Lower leg skin (tissue), 4 donors: ENCODE measurements around the gene SLC27A3. TPM values are rescaled to one million over a fixed set of nuclear protein-coding genes. Genes with fewer than 3 reads are reported as not detected.

Experiments
- DNase-seq, 2 donors: peaks; one replicate each; pipeline ENCODE4 v3.0.0-alpha.2; 2019; ENCODE audit warnings: low spot score in 2 of 2
- H3K4me3 ChIP-seq: fragments of 200-600 bp; sonication (generic); 2 replicates; pipeline ENCODE4 v1.5.1; 2017; ENCODE audit warnings: mild to moderate bottlenecking, low read depth; ENCODE audit not compliant: poor library complexity, severe bottlenecking
- CTCF ChIP-seq, 3 donors: fragments of 450-650 bp; IDR thresholded peaks; one replicate each; pipeline ENCODE4 v1.5.1; 2016; ENCODE audit warnings: antibody characterized with exemption in 3 of 3, mild to moderate bottlenecking in 3 of 3, moderate library complexity in 2 of 3
- POLR2A ChIP-seq, 2 donors: fragments of 450-650 bp; IDR thresholded peaks; one replicate each; pipeline ENCODE4 v1.6.1; 2016 to 2017; ENCODE audit warnings: antibody characterized with exemption in 2 of 2, mild to moderate bottlenecking in 1 of 2, moderate library complexity in 1 of 2
- WGBS, 2 donors: methylation state at CpG; one replicate each; pipeline ENCODE4 v1.1.5; 2018; 5-methylcytosine and 5-hydroxymethylcytosine counted together
- intact Hi-C: fragments of 100-400 bp; cut with DNase I; formaldehyde crosslinking; loops from one replicate; pipeline ENCODE4 v1.15.0; 2023; ENCODE audit warnings: low total_unique reads
- total RNA-seq, 4 donors: library from RNA; depleted of rRNA; stranded (reverse); fragments of >200 nt; gene quantifications; one replicate each; pipeline ENCODE4 v1.1.0, GENCODE V29; 2016

The SLC27A3 gene
- total RNA-seq, 4 donors from 2014 or later = 21.6 to 70.3 (median 45.3) TPM

GRCh38 chr1:153745417-153745816, 29.8 kb upstream of the SLC27A3 start:
- no peak for DNase-seq
- no peak overlapping the region for H3K4me3 ChIP-seq
- TF ChIP-seq CTCF (IDR thresholded peaks at IDR 0.05) (no peak), POLR2A (IDR thresholded peaks at IDR 0.05) (no peak)
- intact Hi-C loops = loop anchor here (10.0 kb wide), 1 partner anchor 61 kb away; no protein-coding TSS in a partner anchor
- WGBS, 2 donors = 95 to 98% methylated on average over 2 of the region's 2 CpGs

- intact Hi-C loops = loop anchor here (10.0 kb wide), 1 partner anchor 61 kb away; no protein-coding TSS in a partner anchor
- no peak for DNase-seq
- TF ChIP-seq CTCF (IDR thresholded peaks at IDR 0.05) (no peak), POLR2A (IDR thresholded peaks at IDR 0.05) (no peak)
- no peak overlapping the region for H3K4me3 ChIP-seq
- 87 to 99% methylated on average over 13 of the region's 13 CpGs for WGBS, 2 donors
Measured at GRCh38 chr1:153746174-153746573, 29.0 kb upstream of the SLC27A3 start.

GRCh38 chr1:153748903-153749302, 26.3 kb upstream of the SLC27A3 start:
- intact Hi-C loops = loop anchor here (10.0 kb wide), 1 partner anchor 64 kb away; no protein-coding TSS in a partner anchor
- no peak for TF ChIP-seq CTCF (IDR thresholded peaks at IDR 0.05)
- WGBS, 2 donors = 66 to 72% methylated on average over 2 of the region's 2 CpGs
- no peak for DNase-seq
- H3K4me3 ChIP-seq = no peak overlapping the region

GRCh38 chr1:153749408-153750005, 25.7 kb upstream of the SLC27A3 start:
- WGBS, 2 donors = 34 to 41% methylated on average over 6 of the region's 6 CpGs
- no peak overlapping the region for H3K4me3 ChIP-seq
- TF ChIP-seq POLR2A (IDR thresholded peaks at IDR 0.05) (no peak), CTCF (IDR thresholded peaks at IDR 0.05) (peak in 1 of 3 donors; percentile 74)
- peak; percentile 93 to 97 for DNase-seq
- intact Hi-C loops = loop anchor here (10.0 kb wide), 2 partner anchors 65 to 175 kb away; no protein-coding TSS in a partner anchor

GRCh38 chr1:153750026-153750995, 24.9 kb upstream of the SLC27A3 start:
- 54 to 60% methylated on average over 6 of the region's 6 CpGs for WGBS, 2 donors
- no peak overlapping the region for H3K4me3 ChIP-seq
- DNase-seq = peak in 1 of 2 donors; percentile 66
- TF ChIP-seq CTCF (IDR thresholded peaks at IDR 0.05) (no peak), POLR2A (IDR thresholded peaks at IDR 0.05) (no peak)
- intact Hi-C loops = loop anchor here (10.0 kb wide), 1 partner anchor 176 kb away; no protein-coding TSS in a partner anchor
